HG03139 (cell line): ENCODE results near the gene ZDHHC14.
"Not testable (repeated sequence)": the region's sequence is repeated elsewhere in the genome, so short reads cannot be mapped to it uniquely, and the experiment has no call there.

Experiments used
- ATAC-seq: cut with Tn5 transposase; IDR thresholded peaks from one replicate; pipeline ENCODE4 v1.9.1; 2021; ENCODE audit not compliant: unreplicated experiment

Gene ZDHHC14

GRCh38 chr6:157709555-157709954, 328.6 kb downstream of the ZDHHC14 start:
- ATAC-seq: no peak

- ATAC-seq: no peak
These were observed 329.6 kb downstream of the ZDHHC14 start for GRCh38 chr6:157710604-157711003.

- ATAC-seq: no peak
These were observed 330.1 kb downstream of the ZDHHC14 start for GRCh38 chr6:157711060-157711459.

- ATAC-seq: no peak
These were observed 331.8 kb downstream of the ZDHHC14 start for GRCh38 chr6:157712585-157713295.

GRCh38 chr6:157713451-157714152, 332.6 kb downstream of the ZDHHC14 start:
- no peak for ATAC-seq

- ATAC-seq: no peak
These were observed 333.1 kb downstream of the ZDHHC14 start for GRCh38 chr6:157714153-157714490.

DNA sequence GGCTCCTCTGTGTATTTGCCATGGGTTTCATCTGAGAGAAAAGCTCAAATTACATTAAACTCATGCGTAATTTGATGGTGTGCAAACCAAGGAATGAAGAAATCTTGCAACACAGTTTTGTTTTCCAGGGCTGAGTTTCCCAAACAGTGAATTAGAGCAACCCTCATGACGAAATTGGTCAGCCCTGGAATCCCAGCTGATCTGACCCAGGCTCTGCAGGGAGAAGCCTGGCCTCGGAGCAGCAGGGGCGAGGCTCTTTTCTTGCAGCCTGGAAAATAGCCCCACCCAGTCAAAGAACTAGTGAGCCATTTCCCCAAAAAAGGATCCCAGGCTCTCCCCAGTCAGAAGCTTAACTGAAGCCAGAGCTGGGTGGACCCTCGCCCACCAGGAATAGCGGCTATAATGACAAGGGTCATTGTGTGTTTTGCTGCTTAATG, 334.8 kb downstream of the ZDHHC14 start:
- no peak for ATAC-seq

DNA sequence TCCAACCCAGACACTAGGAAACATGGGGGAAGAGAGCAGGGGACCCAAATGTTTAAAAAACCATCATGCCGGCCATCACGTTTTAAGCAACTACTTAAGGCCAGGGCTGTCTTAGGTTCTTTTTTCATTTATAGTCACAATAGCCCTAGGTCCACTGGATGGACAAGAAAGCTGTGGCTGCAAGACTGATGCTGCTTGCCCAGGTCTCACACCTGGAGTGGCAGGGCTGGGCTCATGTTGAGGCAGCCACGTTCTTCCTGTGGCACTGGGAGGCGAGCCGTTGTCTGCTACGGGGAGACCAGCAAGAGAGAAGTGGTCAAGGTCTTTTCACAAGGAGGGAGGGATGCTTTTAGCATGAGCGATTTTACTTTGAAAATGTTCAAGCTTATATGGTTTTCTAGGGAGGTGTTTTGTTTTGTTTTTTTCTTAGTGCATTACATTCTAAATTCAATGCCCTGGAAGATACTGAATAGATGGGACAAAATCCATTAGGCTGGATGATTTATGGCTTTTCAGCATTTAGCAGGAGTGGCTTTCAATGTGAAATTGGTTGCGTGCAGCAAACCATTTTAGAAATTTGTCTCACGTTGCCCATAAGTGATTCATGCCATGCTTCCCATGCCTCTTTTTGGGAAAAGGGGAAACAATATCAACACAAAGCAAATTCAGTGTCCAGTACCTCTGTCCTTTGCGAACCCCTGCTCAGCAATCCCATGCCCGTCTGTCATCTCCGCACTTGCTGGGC, 335.4 kb downstream of the ZDHHC14 start:
- no peak for ATAC-seq

DNA sequence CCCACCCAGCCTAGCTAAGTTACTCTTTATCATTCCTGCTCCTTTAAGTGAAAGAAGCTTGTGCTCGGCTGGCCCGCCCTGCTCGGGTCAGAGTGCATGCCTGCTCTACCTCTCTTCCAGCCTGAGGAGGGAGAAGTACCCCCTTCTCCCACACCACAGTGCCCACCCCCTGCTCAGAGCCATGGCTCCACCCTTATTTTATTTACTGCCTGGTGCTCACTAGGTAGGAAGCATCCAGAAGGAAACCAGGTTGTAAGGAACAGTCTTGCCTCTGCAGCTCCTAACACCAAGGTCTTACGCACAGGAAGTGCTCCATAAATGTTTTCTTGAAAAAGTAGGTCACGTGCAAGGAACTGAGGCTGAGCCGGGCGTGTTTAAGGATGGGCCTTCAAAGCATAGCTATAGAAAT, 336.4 kb downstream of the ZDHHC14 start:
- ATAC-seq: no peak

- ATAC-seq: no peak
These were observed 337.7 kb downstream of the ZDHHC14 start for GRCh38 chr6:157718503-157719187.

GRCh38 chr6:157720964-157721363, 340.0 kb downstream of the ZDHHC14 start:
- ATAC-seq: not testable (repeated sequence)

DNA sequence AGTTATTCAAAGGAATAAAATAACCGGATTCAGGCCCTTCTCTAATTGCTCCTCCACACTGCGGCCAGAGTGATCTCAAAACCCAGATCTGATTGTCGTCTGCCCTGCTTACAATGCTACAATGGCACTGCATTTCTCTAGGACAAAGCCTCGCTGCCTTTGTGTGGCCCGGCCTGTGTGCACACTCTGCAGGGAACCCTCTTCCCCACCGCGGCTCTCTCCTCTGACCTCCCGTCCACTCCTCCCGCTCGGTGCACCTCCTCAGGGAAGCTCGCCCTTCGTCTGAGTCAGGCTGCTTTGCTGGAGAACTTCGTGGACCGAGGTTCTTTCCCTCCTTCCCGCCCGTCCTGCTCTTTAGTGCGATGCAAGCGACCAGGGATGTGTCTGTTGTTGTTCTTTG, 340.4 kb downstream of the ZDHHC14 start:
- no peak for ATAC-seq

- ATAC-seq: no peak
These were observed 340.8 kb downstream of the ZDHHC14 start for GRCh38 chr6:157721830-157722229.

- ATAC-seq: no peak
These were observed 342.4 kb downstream of the ZDHHC14 start for GRCh38 chr6:157723376-157723775.

DNA sequence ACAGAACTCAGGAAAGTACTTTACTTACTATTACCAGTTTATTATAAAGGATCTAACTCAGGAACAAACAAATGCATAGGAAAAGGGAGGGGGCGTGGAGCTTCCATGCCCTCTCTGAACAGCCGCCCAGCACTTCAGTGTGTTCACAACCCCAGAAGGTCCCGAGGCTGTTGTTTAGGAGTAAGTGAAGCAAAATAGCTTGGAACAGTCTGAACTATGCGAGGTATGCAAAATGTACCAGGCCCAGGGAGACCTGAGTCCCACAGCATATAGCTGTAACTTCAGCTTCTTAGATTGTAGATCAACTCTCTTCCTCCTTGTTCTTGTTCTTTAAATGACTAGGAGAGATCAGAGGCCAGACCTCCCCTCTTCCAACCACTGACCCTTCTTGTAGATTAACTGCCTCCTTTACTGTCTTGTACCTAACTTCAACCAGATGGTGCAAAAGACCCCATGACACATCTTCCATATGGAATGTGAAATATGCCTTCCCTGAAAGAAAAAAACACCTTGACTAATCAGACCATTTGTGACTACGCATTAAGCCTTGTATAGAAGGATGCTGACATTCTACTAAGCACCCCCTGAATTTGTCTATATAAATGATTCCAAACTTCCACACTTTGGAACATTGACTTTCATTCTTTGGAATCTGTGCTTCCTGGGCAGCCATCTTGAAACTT, 343.3 kb downstream of the ZDHHC14 start:
- no peak for ATAC-seq

GRCh38 chr6:157724960-157725741, 344.2 kb downstream of the ZDHHC14 start:
- no peak for ATAC-seq

DNA sequence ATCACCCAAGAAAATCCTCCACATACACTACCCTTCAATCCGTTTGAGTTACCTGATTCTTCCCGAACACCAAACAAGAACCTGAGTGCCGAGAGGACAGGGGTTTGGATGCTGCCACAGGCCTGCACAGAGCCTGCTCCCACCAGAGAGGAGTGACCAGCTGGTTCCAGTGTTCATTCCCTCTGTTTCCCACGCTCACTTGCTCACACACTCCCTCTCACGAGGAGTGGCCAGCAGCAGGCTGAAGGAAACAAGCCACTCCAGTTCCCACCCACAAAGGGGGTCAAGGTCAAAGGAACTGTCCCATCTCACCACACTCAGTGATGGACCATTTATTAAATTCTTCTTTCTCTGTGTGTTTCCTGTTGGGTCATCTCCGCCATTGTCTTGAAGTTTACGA, 344.8 kb downstream of the ZDHHC14 start:
- no peak for ATAC-seq

DNA sequence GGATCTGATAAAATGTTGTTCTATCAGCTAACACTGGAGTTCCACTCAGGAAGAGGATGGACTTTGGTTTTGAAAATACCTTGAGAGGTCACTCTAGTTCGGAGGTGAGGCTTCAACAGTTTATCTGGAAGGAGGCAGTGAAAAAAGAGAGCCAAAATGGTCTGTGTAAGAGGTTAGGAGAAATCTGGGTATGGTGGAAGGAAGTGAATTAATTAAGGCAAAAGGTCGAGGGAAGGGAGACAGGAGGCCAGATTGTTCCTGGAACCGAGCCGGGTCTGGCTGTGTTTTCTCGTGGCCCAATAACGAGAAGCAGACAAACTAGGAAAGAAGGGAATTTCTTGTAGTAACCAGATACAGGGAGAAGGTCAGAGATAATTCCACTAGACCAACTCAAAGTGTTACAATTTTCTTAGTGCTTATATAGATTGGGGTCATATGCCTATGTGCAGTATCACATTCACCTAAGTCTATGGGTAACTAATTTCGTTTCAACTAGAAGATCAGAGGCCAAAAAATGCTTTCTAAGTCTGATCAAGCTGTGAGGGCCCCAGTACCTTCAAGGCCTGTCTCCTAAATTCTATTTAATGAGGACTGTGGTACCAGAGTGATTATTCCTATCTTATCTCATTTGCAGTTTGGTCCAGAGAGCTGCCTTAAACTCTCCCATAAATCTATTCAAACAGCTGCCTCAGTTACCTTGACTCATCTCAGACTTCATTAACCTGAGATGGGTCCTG, 346.1 kb downstream of the ZDHHC14 start:
- no peak for ATAC-seq
